K562 (cell line): ENCODE measurements around the gene LRRK2.

Experiments
- FOXK1 ChIP-seq: sonication (generic); formaldehyde crosslinking; IDR thresholded peaks from 2 replicates; pipeline ENCODE4 v1.8.0; 2022; ENCODE audit warnings: missing genetic modification reagents, mild to moderate bottlenecking, borderline replicate concordance
- JUND ChIP-seq, 2 experiments: IDR thresholded peaks; 2 replicates in 1 of 2; 3 replicates in 1 of 2; pipeline ENCODE4 v1.6.1; 2011; ENCODE audit warnings: borderline replicate concordance in 2 of 2, low read depth in 2 of 2, low read length in 2 of 2, improper control_type of control experiment in 1 of 2, missing biosample characterization in 1 of 2, missing genetic modification characterization in 1 of 2, missing genetic modification reagents in 1 of 2
- RFX5 ChIP-seq: IDR thresholded peaks from 2 replicates; pipeline ENCODE4 v1.6.1; 2011; ENCODE audit warnings: low read depth, mild to moderate bottlenecking, improper control_type of control experiment, low read length
- TF ChIP-seq, protein P1 (sequence below), 3 experiments: fragments of 200-800 bp in 1 of 3; fragments of 250-450 bp in 1 of 3; fragments of 450-650 bp in 1 of 3; sonication (Bioruptor Pico) in 1 of 3; sonication (Bioruptor generic) in 1 of 3; formaldehyde crosslinking in 1 of 3; IDR thresholded peaks; 2 replicates each; pipeline versions ENCODE4 v1.6.1 to v1.8.0; 2016 to 2022; ENCODE audit warnings: mild to moderate bottlenecking in 2 of 3, missing genetic modification characterization in 2 of 3, missing compliant biosample characterization in 1 of 3, moderate library complexity in 1 of 3
- TF ChIP-seq, protein P2 (sequence below): fragments of 250-450 bp; sonication (Bioruptor Pico); IDR thresholded peaks from 2 replicates; pipeline ENCODE4 v1.8.0; 2021; ENCODE audit warnings: moderate library complexity, mild to moderate bottlenecking, inconsistent platforms

GRCh38 chr12:40207551-40207950 lies 17.2 kb upstream of the LRRK2 start:
- TF ChIP-seq, protein P1, sequence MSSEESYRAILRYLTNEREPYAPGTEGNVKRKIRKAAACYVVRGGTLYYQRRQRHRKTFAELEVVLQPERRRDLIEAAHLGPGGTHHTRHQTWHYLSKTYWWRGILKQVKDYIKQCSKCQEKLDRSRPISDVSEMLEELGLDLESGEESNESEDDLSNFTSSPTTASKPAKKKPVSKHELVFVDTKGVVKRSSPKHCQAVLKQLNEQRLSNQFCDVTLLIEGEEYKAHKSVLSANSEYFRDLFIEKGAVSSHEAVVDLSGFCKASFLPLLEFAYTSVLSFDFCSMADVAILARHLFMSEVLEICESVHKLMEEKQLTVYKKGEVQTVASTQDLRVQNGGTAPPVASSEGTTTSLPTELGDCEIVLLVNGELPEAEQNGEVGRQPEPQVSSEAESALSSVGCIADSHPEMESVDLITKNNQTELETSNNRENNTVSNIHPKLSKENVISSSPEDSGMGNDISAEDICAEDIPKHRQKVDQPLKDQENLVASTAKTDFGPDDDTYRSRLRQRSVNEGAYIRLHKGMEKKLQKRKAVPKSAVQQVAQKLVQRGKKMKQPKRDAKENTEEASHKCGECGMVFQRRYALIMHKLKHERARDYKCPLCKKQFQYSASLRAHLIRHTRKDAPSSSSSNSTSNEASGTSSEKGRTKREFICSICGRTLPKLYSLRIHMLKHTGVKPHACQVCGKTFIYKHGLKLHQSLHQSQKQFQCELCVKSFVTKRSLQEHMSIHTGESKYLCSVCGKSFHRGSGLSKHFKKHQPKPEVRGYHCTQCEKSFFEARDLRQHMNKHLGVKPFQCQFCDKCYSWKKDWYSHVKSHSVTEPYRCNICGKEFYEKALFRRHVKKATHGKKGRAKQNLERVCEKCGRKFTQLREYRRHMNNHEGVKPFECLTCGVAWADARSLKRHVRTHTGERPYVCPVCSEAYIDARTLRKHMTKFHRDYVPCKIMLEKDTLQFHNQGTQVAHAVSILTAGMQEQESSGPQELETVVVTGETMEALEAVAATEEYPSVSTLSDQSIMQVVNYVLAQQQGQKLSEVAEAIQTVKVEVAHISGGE (CRISPR knock-in tag; IDR thresholded peaks at IDR 0.05), result no peak
- no peak for TF ChIP-seq FOXK1
- TF ChIP-seq JUND (IDR thresholded peaks at IDR 0.05; ENCODE audit: borderline replicate concordance, low read depth, low read length), result no peak
- TF ChIP-seq JUND (tag; IDR thresholded peaks at IDR 0.05; ENCODE audit: borderline replicate concordance, low read depth, low read length), result no peak
- TF ChIP-seq, protein P2, sequence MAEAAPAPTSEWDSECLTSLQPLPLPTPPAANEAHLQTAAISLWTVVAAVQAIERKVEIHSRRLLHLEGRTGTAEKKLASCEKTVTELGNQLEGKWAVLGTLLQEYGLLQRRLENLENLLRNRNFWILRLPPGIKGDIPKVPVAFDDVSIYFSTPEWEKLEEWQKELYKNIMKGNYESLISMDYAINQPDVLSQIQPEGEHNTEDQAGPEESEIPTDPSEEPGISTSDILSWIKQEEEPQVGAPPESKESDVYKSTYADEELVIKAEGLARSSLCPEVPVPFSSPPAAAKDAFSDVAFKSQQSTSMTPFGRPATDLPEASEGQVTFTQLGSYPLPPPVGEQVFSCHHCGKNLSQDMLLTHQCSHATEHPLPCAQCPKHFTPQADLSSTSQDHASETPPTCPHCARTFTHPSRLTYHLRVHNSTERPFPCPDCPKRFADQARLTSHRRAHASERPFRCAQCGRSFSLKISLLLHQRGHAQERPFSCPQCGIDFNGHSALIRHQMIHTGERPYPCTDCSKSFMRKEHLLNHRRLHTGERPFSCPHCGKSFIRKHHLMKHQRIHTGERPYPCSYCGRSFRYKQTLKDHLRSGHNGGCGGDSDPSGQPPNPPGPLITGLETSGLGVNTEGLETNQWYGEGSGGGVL (CRISPR knock-in tag), result no peak
- TF ChIP-seq RFX5, result no peak
